ENCODE results near the gene MMP1. TPM values are rescaled to one million over a fixed set of nuclear protein-coding genes. Genes with fewer than 3 reads are reported as not detected.

MMP1 gene
- total RNA-seq, 1 experiment from 2014 or later = not detected

- TF ChIP-seq, protein P1, sequence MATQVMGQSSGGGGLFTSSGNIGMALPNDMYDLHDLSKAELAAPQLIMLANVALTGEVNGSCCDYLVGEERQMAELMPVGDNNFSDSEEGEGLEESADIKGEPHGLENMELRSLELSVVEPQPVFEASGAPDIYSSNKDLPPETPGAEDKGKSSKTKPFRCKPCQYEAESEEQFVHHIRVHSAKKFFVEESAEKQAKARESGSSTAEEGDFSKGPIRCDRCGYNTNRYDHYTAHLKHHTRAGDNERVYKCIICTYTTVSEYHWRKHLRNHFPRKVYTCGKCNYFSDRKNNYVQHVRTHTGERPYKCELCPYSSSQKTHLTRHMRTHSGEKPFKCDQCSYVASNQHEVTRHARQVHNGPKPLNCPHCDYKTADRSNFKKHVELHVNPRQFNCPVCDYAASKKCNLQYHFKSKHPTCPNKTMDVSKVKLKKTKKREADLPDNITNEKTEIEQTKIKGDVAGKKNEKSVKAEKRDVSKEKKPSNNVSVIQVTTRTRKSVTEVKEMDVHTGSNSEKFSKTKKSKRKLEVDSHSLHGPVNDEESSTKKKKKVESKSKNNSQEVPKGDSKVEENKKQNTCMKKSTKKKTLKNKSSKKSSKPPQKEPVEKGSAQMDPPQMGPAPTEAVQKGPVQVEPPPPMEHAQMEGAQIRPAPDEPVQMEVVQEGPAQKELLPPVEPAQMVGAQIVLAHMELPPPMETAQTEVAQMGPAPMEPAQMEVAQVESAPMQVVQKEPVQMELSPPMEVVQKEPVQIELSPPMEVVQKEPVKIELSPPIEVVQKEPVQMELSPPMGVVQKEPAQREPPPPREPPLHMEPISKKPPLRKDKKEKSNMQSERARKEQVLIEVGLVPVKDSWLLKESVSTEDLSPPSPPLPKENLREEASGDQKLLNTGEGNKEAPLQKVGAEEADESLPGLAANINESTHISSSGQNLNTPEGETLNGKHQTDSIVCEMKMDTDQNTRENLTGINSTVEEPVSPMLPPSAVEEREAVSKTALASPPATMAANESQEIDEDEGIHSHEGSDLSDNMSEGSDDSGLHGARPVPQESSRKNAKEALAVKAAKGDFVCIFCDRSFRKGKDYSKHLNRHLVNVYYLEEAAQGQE (IDR thresholded peaks at IDR 0.05; ENCODE audit: low read depth) = no peak
- no peak for TF ChIP-seq SIN3A (IDR thresholded peaks at IDR 0.05; ENCODE audit: low read depth)
- no peak for TF ChIP-seq ZBTB33 (IDR thresholded peaks at IDR 0.05; ENCODE audit: extremely low read depth, insufficient replicate concordance, low read length)
- no peak for TF ChIP-seq SP1 (IDR thresholded peaks at IDR 0.05; ENCODE audit: low read depth)
- TF ChIP-seq POLR2AphosphoS5 (IDR thresholded peaks at IDR 0.05; ENCODE audit: low read depth, low read length) = no peak
- TF ChIP-seq TCF7L2 (IDR thresholded peaks at IDR 0.05; ENCODE audit: borderline replicate concordance, extremely low read depth, insufficient read depth, insufficient read length) = no peak
Observed at GRCh38 chr11:102829316-102830000, 31.5 kb upstream of the MMP1 start (continued).

DNA sequence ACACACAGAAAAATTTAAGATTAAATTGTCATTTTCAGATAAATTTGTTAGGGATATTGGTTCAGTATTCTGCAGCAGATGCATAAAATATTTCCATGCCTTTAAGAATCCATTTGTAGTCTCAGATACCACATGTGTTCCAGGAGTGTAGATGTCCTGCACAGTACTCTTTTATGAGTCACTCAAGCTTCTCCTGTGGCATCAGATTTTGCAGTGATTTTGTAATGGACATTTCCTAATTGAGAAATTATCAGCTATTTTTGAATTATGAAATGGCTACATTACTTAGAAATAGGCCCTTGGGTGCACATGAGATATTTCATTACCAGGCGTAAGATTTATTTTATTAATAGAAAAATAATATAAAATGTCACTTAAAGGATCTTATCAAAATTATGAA lies 26.6 kb upstream of the MMP1 start:
- H3K9me3 ChIP-seq (ENCODE audit: control insufficient read depth in 1 of 2, insufficient read depth in 1 of 2, low read depth in 1 of 2, low read length in 2 of 2) = no peaks in the 10 kb centered on the region
- RAD21 ChIA-PET (ENCODE audit: low non-redundant PET in 1 of 2, low total read pairs in 2 of 2, uncharacterized antibody in 2 of 2, unreplicated experiment in 2 of 2) = no interaction called here
- no peak overlapping the region for H3K9ac ChIP-seq (ENCODE audit: low read length)
- POLR2A ChIA-PET = no interaction called here
- no peak overlapping the region for H2AFZ ChIP-seq (ENCODE audit: low read depth, low read length, poor library complexity, severe bottlenecking)
- TF ChIP-seq ATF3 (IDR thresholded peaks at IDR 0.05) (no peak), SRF (IDR thresholded peaks at IDR 0.05; ENCODE audit: low read depth) (no peak), CBX3 (IDR thresholded peaks at IDR 0.05; ENCODE audit: low read depth) (no peak)
- no peaks in the 10 kb centered on the region for H4K20me1 ChIP-seq (ENCODE audit: insufficient read depth)
- no peaks in the 10 kb centered on the region for H3K27me3 ChIP-seq (ENCODE audit: insufficient read depth, low read length)
- no peaks in the 10 kb centered on the region for H3K36me3 ChIP-seq (ENCODE audit: control insufficient read depth in 1 of 2, insufficient read depth in 2 of 2, low read length in 2 of 2)
- CTCF ChIA-PET = no interaction called here
- no peaks in the 10 kb centered on the region for H3K4me1 ChIP-seq (ENCODE audit: control insufficient read depth in 1 of 2, insufficient read depth in 2 of 2, low read length in 2 of 2)
- H3K9me2 ChIP-seq (ENCODE audit: insufficient read depth) = no peaks in the 10 kb centered on the region
- ATAC-seq (no peak), DNase-seq (ENCODE audit: low read depth, low spot score) (no peak)
- H3K27ac ChIP-seq (ENCODE audit: low read depth, low read length) = no peak overlapping the region
- no peak overlapping the region for H3K4me3 ChIP-seq (replicated peaks in 1 of 2; ENCODE audit: low read depth in 1 of 2, low read length in 2 of 2)
- intact Hi-C loops (cut with micrococcal nuclease) = no loop called here
- BruUV-seq (replicated peaks) = no TSS peak
- H3K4me2 ChIP-seq (ENCODE audit: low read length) = no peak overlapping the region
- H3K79me2 ChIP-seq (ENCODE audit: insufficient read depth, low read length) = no peaks in the 10 kb centered on the region
